SU-DHL-6 (cell line): ENCODE data around the gene EPS8.
"Not testable (repeated sequence)": the region's sequence is repeated elsewhere in the genome, so short reads cannot be mapped to it uniquely, and the experiment has no call there.

ENCODE experiments used
- H2AFZ ChIP-seq: fragments of 200-600 bp; sonication (generic); 2 replicates; pipeline ENCODE4 v1.6.1; 2014; ENCODE audit warnings: low read depth, mild to moderate bottlenecking, moderate library complexity, mixed read lengths, antibody characterized with exemption, low read length; ENCODE audit not compliant: severe bottlenecking
- H3F3A ChIP-seq: fragments of 200-600 bp; shearing (Covaris generic); 2 replicates; pipeline ENCODE4 v1.6.0; 2016; ENCODE audit warnings: antibody characterized with exemption, mild to moderate bottlenecking; ENCODE audit not compliant: insufficient read depth
- H3K27ac ChIP-seq: fragments of 200-600 bp; sonication (generic); 2 replicates; pipeline ENCODE4 v1.5.1; 2016; ENCODE audit warnings: low read depth, mild to moderate bottlenecking, low read length, moderate library complexity, mixed read lengths
- H3K27me3 ChIP-seq: fragments of 200-600 bp; sonication (generic), shearing (Covaris generic); 2 replicates; pipeline ENCODE4 v1.6.0; 2014; ENCODE audit warnings: mild to moderate bottlenecking, low read length
- H3K36me3 ChIP-seq: fragments of 200-600 bp; sonication (generic); 2 replicates; pipeline ENCODE4 v1.6.1; 2014; ENCODE audit warnings: mild to moderate bottlenecking, low read length, mixed read lengths
- H3K4me2 ChIP-seq: fragments of 300-600, 200-600 bp; shearing (Covaris generic), sonication (generic); 2 replicates; pipeline ENCODE4 v1.6.0; 2014; ENCODE audit warnings: low read length, low read depth, mild to moderate bottlenecking; ENCODE audit not compliant: poor library complexity, severe bottlenecking
- H3K4me3 ChIP-seq: fragments of 200-600 bp; sonication (generic); 2 replicates; pipeline ENCODE4 v1.5.1; 2014; ENCODE audit warnings: antibody characterized with exemption, low read length, mild to moderate bottlenecking, mixed read lengths; ENCODE audit not compliant: insufficient read depth, poor library complexity, severe bottlenecking
- H3K79me2 ChIP-seq: fragments of 200-600 bp; sonication (generic); 2 replicates; pipeline ENCODE4 v1.6.1; 2014; ENCODE audit warnings: mild to moderate bottlenecking, low read length, moderate library complexity; ENCODE audit not compliant: insufficient read depth
- H3K9ac ChIP-seq: fragments of 200-600 bp; sonication (generic); 2 replicates; pipeline ENCODE4 v1.7.0; 2014; ENCODE audit warnings: mild to moderate bottlenecking, low read length
- H3K9me2 ChIP-seq: fragments of 200-600 bp; sonication (generic); replicated peaks from 2 replicates; pipeline ENCODE4 v1.6.1; 2014; ENCODE audit warnings: low read length; ENCODE audit not compliant: insufficient read depth
- H3K9me3 ChIP-seq: fragments of 200-600 bp; sonication (generic); 2 replicates; pipeline ENCODE4 v1.6.1; 2014; ENCODE audit warnings: low read length, mixed read lengths; ENCODE audit not compliant: insufficient read depth
- H4K20me1 ChIP-seq: fragments of 200-600 bp; sonication (generic); 2 replicates; pipeline ENCODE4 v1.6.1; 2014; ENCODE audit warnings: low read depth, mild to moderate bottlenecking, antibody characterized with exemption, low read length, moderate library complexity, mixed read lengths
- CTCF ChIP-seq: fragments of 200-600 bp; sonication (generic); IDR thresholded peaks from one replicate; pipeline ENCODE4 v1.5.1; 2017; ENCODE audit warnings: antibody characterized with exemption, mild to moderate bottlenecking, low read length, moderate library complexity; ENCODE audit not compliant: insufficient read depth, poor library complexity, severe bottlenecking
- EZH2phosphoT487 ChIP-seq: fragments of 200-600 bp; sonication (generic), shearing (Covaris generic); conservative IDR thresholded peaks from 2 replicates; pipeline ENCODE4 v1.6.1; 2018; ENCODE audit warnings: mild to moderate bottlenecking, antibody characterized with exemption, low read length, moderate library complexity, mixed read lengths

The EPS8 gene

DNA sequence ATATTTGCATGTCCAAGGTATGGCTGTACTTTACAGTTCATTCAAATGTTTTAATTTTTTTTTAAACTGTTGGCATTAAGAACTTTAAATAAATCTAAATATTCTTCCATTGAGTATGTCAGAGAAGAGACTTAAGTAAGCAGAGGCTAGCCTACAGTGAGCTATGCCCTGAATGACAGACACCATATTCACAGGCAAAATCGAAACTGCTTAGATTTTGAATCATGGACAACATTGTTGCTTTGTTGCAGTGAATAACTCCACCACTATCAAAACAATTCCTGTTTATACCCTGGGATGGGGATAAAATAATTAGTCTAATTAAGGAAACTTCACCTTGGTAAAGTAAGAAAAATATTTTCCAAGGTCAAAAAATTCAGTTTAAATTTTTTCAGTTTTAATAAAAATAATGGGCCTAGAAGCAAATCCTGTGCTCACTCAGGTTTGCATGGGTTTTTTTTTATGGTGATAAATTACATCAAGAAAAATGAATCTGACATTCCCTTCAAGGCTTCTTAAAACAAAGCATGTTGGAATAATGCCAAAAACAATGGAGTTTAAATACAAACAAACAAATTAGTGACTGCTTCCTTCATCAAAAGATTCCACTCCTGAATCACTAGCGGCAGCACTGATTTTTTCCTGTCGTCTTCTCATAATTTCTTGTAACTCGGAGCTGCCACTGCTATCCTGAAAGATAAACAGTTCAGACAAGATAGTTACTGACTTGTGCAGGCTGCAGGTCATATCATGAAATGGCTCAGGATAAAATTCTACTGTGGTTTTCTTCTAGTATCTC is 168.2 kb downstream of the EPS8 start:
- H3K36me3 ChIP-seq: no peaks in the 10 kb centered on the region

DNA sequence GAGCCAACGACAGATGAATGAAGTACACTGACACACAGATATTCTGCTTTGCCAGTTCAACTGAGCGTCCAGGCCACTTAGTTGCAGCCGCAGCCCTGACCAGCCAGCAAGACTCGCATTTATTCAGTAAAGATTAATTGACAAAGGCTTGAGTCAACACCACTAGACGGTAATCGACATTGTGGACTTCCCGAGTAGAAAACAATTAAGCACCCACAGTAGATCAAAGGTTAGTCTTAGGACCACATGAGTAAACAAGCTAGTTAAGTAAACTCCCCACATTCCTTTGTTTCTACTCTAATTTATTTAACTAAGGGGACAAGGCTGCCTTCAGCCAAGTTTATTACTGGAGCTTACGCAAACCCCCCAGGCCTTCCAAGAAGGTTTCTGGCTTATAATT is 172.7 kb downstream of the EPS8 start:
- not testable (repeated sequence) for H3K9ac ChIP-seq, H3K9me3 ChIP-seq, H3K27me3 ChIP-seq, H3K36me3 ChIP-seq, H3K27ac ChIP-seq, H4K20me1 ChIP-seq, H3K79me2 ChIP-seq, H3K4me2 ChIP-seq, H2AFZ ChIP-seq, H3K4me3 ChIP-seq, H3K9me2 ChIP-seq, H3F3A ChIP-seq

More for the DNA sequence above, 168.2 kb downstream of the EPS8 start:
- no peak overlapping the region for H3K9ac ChIP-seq
- H3K9me2 ChIP-seq: no peaks in the 10 kb centered on the region
- no peaks in the 10 kb centered on the region for H3K27me3 ChIP-seq
- H3K27ac ChIP-seq: no peak overlapping the region
- TF ChIP-seq EZH2phosphoT487 (no peak), CTCF (no peak)
- no peaks in the 10 kb centered on the region for H4K20me1 ChIP-seq
- no peak overlapping the region for H3K4me2 ChIP-seq
- no peak overlapping the region for H2AFZ ChIP-seq
- no peaks in the 10 kb centered on the region for H3F3A ChIP-seq
- H3K9me3 ChIP-seq: no peaks in the 10 kb centered on the region
- H3K79me2 ChIP-seq: no peaks in the 10 kb centered on the region
- no peak overlapping the region for H3K4me3 ChIP-seq

DNA sequence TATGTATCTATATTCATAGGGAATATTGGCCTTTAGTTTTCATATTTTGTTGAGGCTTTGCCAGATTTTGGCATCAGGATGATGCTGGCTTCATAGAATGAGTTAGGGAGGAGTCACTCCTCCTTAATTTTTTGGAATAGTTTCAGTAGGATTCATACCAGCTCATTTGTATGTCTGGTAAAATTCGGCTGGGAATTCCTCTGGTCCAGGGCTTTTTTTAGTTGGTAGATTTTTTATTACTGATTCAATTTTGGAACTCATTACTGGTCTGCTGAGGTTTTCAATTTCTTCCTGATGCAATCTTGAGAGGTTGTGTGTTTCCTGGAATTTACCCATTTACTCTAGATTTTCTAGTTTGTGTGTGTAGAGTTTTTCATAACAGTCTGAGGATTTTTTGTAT is 175.2 kb downstream of the EPS8 start:
- no peak overlapping the region for H3K4me3 ChIP-seq
- H3K4me2 ChIP-seq: no peak overlapping the region
- no peak overlapping the region for H3K9ac ChIP-seq
- no peak overlapping the region for H2AFZ ChIP-seq
- H3F3A ChIP-seq: no peaks in the 10 kb centered on the region
- H3K9me2 ChIP-seq: no peaks in the 10 kb centered on the region
- no peaks in the 10 kb centered on the region for H3K79me2 ChIP-seq
- TF ChIP-seq CTCF (no peak), EZH2phosphoT487 (no peak)
- no peak overlapping the region for H3K27ac ChIP-seq
- no peaks in the 10 kb centered on the region for H3K36me3 ChIP-seq
- H3K9me3 ChIP-seq: no peaks in the 10 kb centered on the region
- H4K20me1 ChIP-seq: no peaks in the 10 kb centered on the region
- no peaks in the 10 kb centered on the region for H3K27me3 ChIP-seq

DNA sequence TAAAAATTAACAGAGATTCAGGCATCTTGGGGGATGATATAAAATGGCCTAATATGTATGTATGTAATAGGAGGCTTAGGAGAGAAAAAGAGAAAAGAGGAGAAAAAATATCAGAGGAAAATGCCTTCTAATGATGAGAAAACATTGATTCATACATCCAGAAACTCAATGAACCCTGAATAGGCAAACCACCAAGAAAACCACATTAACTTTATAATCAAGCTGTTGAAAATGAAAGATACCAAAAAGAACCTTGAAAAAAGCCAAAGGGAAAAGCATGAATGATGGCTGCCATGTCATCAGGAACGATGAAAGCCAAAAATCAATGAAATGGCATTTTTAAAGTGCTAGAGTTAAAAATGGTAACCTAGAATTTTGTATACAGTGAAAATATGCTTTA is 180.2 kb downstream of the EPS8 start:
- H3K9me2 ChIP-seq: no peaks in the 10 kb centered on the region
- no peaks in the 10 kb centered on the region for H3K27me3 ChIP-seq
- no peaks in the 10 kb centered on the region for H3F3A ChIP-seq
- TF ChIP-seq EZH2phosphoT487: no peak
- no peak for TF ChIP-seq CTCF
- no peak overlapping the region for H3K4me2 ChIP-seq
- H3K27ac ChIP-seq: no peak overlapping the region
- H3K9me3 ChIP-seq: no peaks in the 10 kb centered on the region
- no peak overlapping the region for H2AFZ ChIP-seq
- no peaks in the 10 kb centered on the region for H4K20me1 ChIP-seq
- no peaks in the 10 kb centered on the region for H3K79me2 ChIP-seq
- H3K9ac ChIP-seq: no peak overlapping the region
- no peak overlapping the region for H3K4me3 ChIP-seq
- H3K36me3 ChIP-seq: no peaks in the 10 kb centered on the region
